ENCODE data around the gene ZC3H7B. TPM values are rescaled to one million over a fixed set of nuclear protein-coding genes. Genes with fewer than 3 reads are reported as not detected.

The ZC3H7B gene
- polyA plus RNA-seq, 1 donor (not counting 4 experiments of a cell fraction or from before 2014, with no cell fraction given): 24.2 TPM

- FAIRE-seq: peak; percentile 97
- TF ChIP-seq EZH2 (IDR thresholded peaks at IDR 0.05; ENCODE audit: low read length): no peak
- no peak for TF ChIP-seq CTCF (optimal IDR thresholded peaks at IDR 0.05 in 1 of 3, IDR thresholded peaks at IDR 0.05 in 1 of 3, conservative IDR thresholded peaks at IDR 0.05 in 1 of 3; ENCODE audit: extremely low read depth in 1 of 3, insufficient read depth in 2 of 3, low read length in 3 of 3)
- dilution Hi-C loops (cut with MboI; ENCODE audit: extremely low pct_ligation_motif_present, low sequenced_read_pairs): no loop called here
Measured at GRCh38 chr22:41305646-41306045, 4.3 kb downstream of the ZC3H7B start.

GRCh38 chr22:41308054-41308453 is 6.7 kb downstream of the ZC3H7B start:
- Histone ChIP-seq H3K9me1 (ENCODE audit: control insufficient read depth, extremely low read depth, insufficient read depth, low read length) (no peaks in the 10 kb centered on the region), H3K4me3 (ENCODE audit: control insufficient read depth in 2 of 3, extremely low read depth in 1 of 3, insufficient read depth in 2 of 3, low read depth in 1 of 3, low read length in 3 of 3) (no peak overlapping the region), H3K4me2 (ENCODE audit: control insufficient read depth, extremely low read depth, insufficient read depth, low read depth, low read length) (no peak overlapping the region), H3K4me1 (ENCODE audit: control insufficient read depth, extremely low read depth, insufficient read depth, low read length) (peaks cover 22% of the 10 kb centered on the region), H3K79me2 (ENCODE audit: control insufficient read depth, insufficient read depth, low read length) (peaks cover 83% of the 10 kb centered on the region), H3K27ac (ENCODE audit: control insufficient read depth, insufficient read depth, low read length) (no peak overlapping the region), H2AFZ (ENCODE audit: control insufficient read depth, low read length) (no peak overlapping the region), H3K27me3 (ENCODE audit: control insufficient read depth, extremely low read depth, insufficient read depth, low read length) (no peaks in the 10 kb centered on the region), H3K36me3 (ENCODE audit: control insufficient read depth in 2 of 2, extremely low read depth in 1 of 2, insufficient read depth in 2 of 2, low read length in 2 of 2) (peaks cover 10 to 22% of the 10 kb centered on the region in 2 experiments), H4K20me1 (ENCODE audit: control insufficient read depth, extremely low read depth, insufficient read depth, low read length) (peaks cover 3% of the 10 kb centered on the region), H3K9ac (ENCODE audit: control insufficient read depth, extremely low read depth, insufficient read depth, low read length) (no peak overlapping the region), H3K9me3 (ENCODE audit: control insufficient read depth, low read depth, low read length) (no peaks in the 10 kb centered on the region)
- TF ChIP-seq EZH2 (IDR thresholded peaks at IDR 0.05; ENCODE audit: low read length) (no peak), CTCF (optimal IDR thresholded peaks at IDR 0.05 in 1 of 3, IDR thresholded peaks at IDR 0.05 in 1 of 3, conservative IDR thresholded peaks at IDR 0.05 in 1 of 3; ENCODE audit: extremely low read depth in 1 of 3, insufficient read depth in 2 of 3, low read length in 3 of 3) (no peak)
- no peak for FAIRE-seq
- dilution Hi-C loops (cut with MboI; ENCODE audit: extremely low pct_ligation_motif_present, low sequenced_read_pairs): no loop called here
- no peak for DNase-seq (ENCODE audit: low read depth, low spot score)

More at GRCh38 chr22:41305646-41306045, 4.3 kb downstream of the ZC3H7B start:
- Histone ChIP-seq H3K36me3 (ENCODE audit: control insufficient read depth in 2 of 2, extremely low read depth in 1 of 2, insufficient read depth in 2 of 2, low read length in 2 of 2) (peaks cover 10 to 22% of the 10 kb centered on the region in 2 experiments), H3K4me3 (ENCODE audit: control insufficient read depth in 2 of 3, extremely low read depth in 1 of 3, insufficient read depth in 2 of 3, low read depth in 1 of 3, low read length in 3 of 3) (peak overlapping the region in 1 of 3 experiments; percentile 25), H2AFZ (ENCODE audit: control insufficient read depth, low read length) (no peak overlapping the region), H3K9me1 (ENCODE audit: control insufficient read depth, extremely low read depth, insufficient read depth, low read length) (no peaks in the 10 kb centered on the region), H3K27ac (ENCODE audit: control insufficient read depth, insufficient read depth, low read length) (peak overlapping the region; percentile 54), H3K4me1 (ENCODE audit: control insufficient read depth, extremely low read depth, insufficient read depth, low read length) (peaks cover 25% of the 10 kb centered on the region), H3K79me2 (ENCODE audit: control insufficient read depth, insufficient read depth, low read length) (peaks cover 84% of the 10 kb centered on the region), H3K9me3 (ENCODE audit: control insufficient read depth, low read depth, low read length) (no peaks in the 10 kb centered on the region), H4K20me1 (ENCODE audit: control insufficient read depth, extremely low read depth, insufficient read depth, low read length) (peaks cover 3% of the 10 kb centered on the region), H3K27me3 (ENCODE audit: control insufficient read depth, extremely low read depth, insufficient read depth, low read length) (no peaks in the 10 kb centered on the region), H3K9ac (ENCODE audit: control insufficient read depth, extremely low read depth, insufficient read depth, low read length) (no peak overlapping the region), H3K4me2 (ENCODE audit: control insufficient read depth, extremely low read depth, insufficient read depth, low read depth, low read length) (peak overlapping the region; percentile 75)
- DNase-seq (ENCODE audit: low read depth, low spot score): no peak

Data from keratinocyte (primary cell).